WTC11 (cell line): ENCODE results near the gene GLE1. TPM values are rescaled to one million over a fixed set of nuclear protein-coding genes. Genes with fewer than 3 reads are reported as not detected.
A peak's percentile ranks its signal among the peaks of the same experiment; 100 is the strongest.

Experiments
- ATAC-seq: fragments of 200-7000 bp; cut with Tn5 transposase; 2 replicates; pipeline ENCODE4 v1.10.0; 2021; ENCODE audit warnings: mild to moderate bottlenecking, moderate library complexity
- CTCF ChIA-PET: fragments of 300-600 bp; sonication (Branson Sonifier 250); formaldehyde crosslinking; loops from one replicate; lab custom pipeline; 2021; ENCODE audit warnings: antibody characterized with exemption; lab: Charles Lee
- POLR2A ChIA-PET: fragments of 350-600 bp; sonication (Branson Sonifier 250); formaldehyde crosslinking; loops from one replicate; lab custom pipeline; 2021; ENCODE audit warnings: antibody characterized with exemption; lab: Charles Lee
- DNase-seq: peaks from one replicate; pipeline ENCODE4 v3.0.0; 2021; ENCODE audit warnings: low spot score
- H3K27ac Mint-ChIP-seq: 2 replicates; pipeline ENCODE4 v1.8.0; 2021; ENCODE audit warnings: mixed read lengths
- H3K27me3 Mint-ChIP-seq: 2 replicates; pipeline ENCODE4 v1.8.0; 2021; ENCODE audit warnings: low read depth, mild to moderate bottlenecking, moderate library complexity, mixed read lengths
- H3K36me3 Mint-ChIP-seq: 2 replicates; pipeline ENCODE4 v1.8.0; 2021; ENCODE audit warnings: mixed read lengths
- H3K4me1 Mint-ChIP-seq: 2 replicates; pipeline ENCODE4 v1.8.0; 2022; ENCODE audit warnings: mixed read lengths
- H3K4me3 Mint-ChIP-seq: 2 replicates; pipeline ENCODE4 v1.8.0; 2021; ENCODE audit warnings: mild to moderate bottlenecking, moderate library complexity, mixed read lengths
- H3K9me3 Mint-ChIP-seq: 2 replicates; pipeline ENCODE4 v1.8.0; 2021; ENCODE audit warnings: mixed read lengths
- ATF3 ChIP-seq: sonication (generic); formaldehyde crosslinking; conservative IDR thresholded peaks from 2 replicates; pipeline ENCODE4 v1.8.1; 2022; ENCODE audit warnings: mild to moderate bottlenecking, missing genetic modification reagents
- ESRRA ChIP-seq: sonication (generic); formaldehyde crosslinking; IDR thresholded peaks from 2 replicates; pipeline ENCODE4 v1.8.1; 2022; ENCODE audit warnings: mild to moderate bottlenecking, missing genetic modification reagents, borderline replicate concordance
- FOXP1 ChIP-seq: sonication (generic); formaldehyde crosslinking; IDR thresholded peaks from 2 replicates; pipeline ENCODE4 v1.8.0; 2022; ENCODE audit warnings: missing genetic modification reagents, mild to moderate bottlenecking, moderate library complexity, borderline replicate concordance
- MAX ChIP-seq: sonication (generic); formaldehyde crosslinking; IDR thresholded peaks from 2 replicates; pipeline ENCODE4 v1.8.0; 2022; ENCODE audit warnings: mild to moderate bottlenecking, missing genetic modification reagents
- MXD4 ChIP-seq: fragments of 250-450 bp; sonication (Bioruptor Pico); IDR thresholded peaks from 2 replicates; pipeline ENCODE4 v1.8.0; 2021; ENCODE audit warnings: mild to moderate bottlenecking, moderate library complexity, borderline replicate concordance
- OVOL2 ChIP-seq: fragments of 250-450 bp; sonication (Bioruptor Pico); IDR thresholded peaks from 2 replicates; pipeline ENCODE4 v1.9.0; 2021; ENCODE audit warnings: mild to moderate bottlenecking, borderline replicate concordance
- SMAD3 ChIP-seq: sonication (generic); formaldehyde crosslinking; IDR thresholded peaks from 2 replicates; pipeline ENCODE4 v1.8.0; 2022; ENCODE audit warnings: missing genetic modification reagents, mild to moderate bottlenecking, borderline replicate concordance
- SOX15 ChIP-seq: fragments of 250-450 bp; sonication (Bioruptor Pico); IDR thresholded peaks from 2 replicates; pipeline ENCODE4 v1.9.0; 2021; ENCODE audit warnings: mild to moderate bottlenecking
- ZMAT4 ChIP-seq: fragments of 250-450 bp; sonication (Bioruptor Pico); IDR thresholded peaks from 2 replicates; pipeline ENCODE4 v1.9.0; 2021; ENCODE audit warnings: mild to moderate bottlenecking
- ZNF416 ChIP-seq: fragments of 250-450 bp; sonication (Bioruptor Pico); IDR thresholded peaks from 2 replicates; pipeline ENCODE4 v1.9.0; 2021; ENCODE audit warnings: mild to moderate bottlenecking, inconsistent platforms
- ZNF532 ChIP-seq: fragments of 250-450 bp; sonication (Bioruptor Pico); IDR thresholded peaks from 2 replicates; pipeline ENCODE4 v1.9.0; 2021; ENCODE audit warnings: mild to moderate bottlenecking, borderline replicate concordance
- total RNA-seq: library from RNA; stranded (reverse); gene quantifications from 3 replicates; pipeline ENCODE4 v1.2.3, GENCODE V29; 2021

GLE1 gene
- total RNA-seq, 1 experiment from 2014 or later: 19.7 TPM

GRCh38 chr9:128565578-128565977 is 61.1 kb downstream of the GLE1 start:
- ATAC-seq (no peak), DNase-seq (no peak)
- no peak overlapping the region for H3K4me3 Mint-ChIP-seq
- H3K27ac Mint-ChIP-seq: no peak overlapping the region
- no peak for TF ChIP-seq SOX15 (CRISPR knock-in tag)
- TF ChIP-seq, all 79 proteins: peak for 0
- Mint-ChIP-seq H3K27me3 (no peaks in the 10 kb centered on the region), H3K36me3 (peaks cover 40% of the 10 kb centered on the region), H3K4me1 (peaks cover 2% of the 10 kb centered on the region; the same call in 1 of the 2 replicates), H3K9me3 (no peaks in the 10 kb centered on the region)
- ChIA-PET CTCF (no interaction called here), POLR2A (no interaction called here)

- peaks cover 46% of the 10 kb centered on the region for H3K36me3 Mint-ChIP-seq
- DNase-seq (no peak), ATAC-seq (no peak)
- TF ChIP-seq ZMAT4 (CRISPR knock-in tag): no peak
- H3K27ac Mint-ChIP-seq: peak overlapping the region; percentile 44; the same call in 1 of the 2 replicates
- H3K4me1 Mint-ChIP-seq: peaks cover 2% of the 10 kb centered on the region; the same call in 1 of the 2 replicates
- CTCF ChIA-PET: interaction anchor here (1.1 kb wide), 1 partner anchor 130 kb away, joined by 3 read pairs; no protein-coding TSS in a partner anchor
- no peaks in the 10 kb centered on the region for H3K27me3 Mint-ChIP-seq
- POLR2A ChIA-PET: no interaction called here
- H3K4me3 Mint-ChIP-seq: no peak overlapping the region
- H3K9me3 Mint-ChIP-seq: no peaks in the 10 kb centered on the region
These were observed 64.1 kb downstream of the GLE1 start for GRCh38 chr9:128568470-128569078.

- TF ChIP-seq OVOL2 (CRISPR knock-in tag): no peak
- no peak for TF ChIP-seq MXD4 (CRISPR knock-in tag)
- TF ChIP-seq, all 79 proteins: peak for 0
- ATAC-seq: no peak
- no peaks in the 10 kb centered on the region for H3K9me3 Mint-ChIP-seq
- no peak overlapping the region for H3K4me3 Mint-ChIP-seq
- H3K4me1 Mint-ChIP-seq: no peaks in the 10 kb centered on the region
- CTCF ChIA-PET: interaction anchor here (1.5 kb wide), 1 partner anchor 137 kb away, joined by 3 read pairs; no protein-coding TSS in a partner anchor
- POLR2A ChIA-PET: no interaction called here
- no peak for DNase-seq
- peaks cover 69% of the 10 kb centered on the region for H3K36me3 Mint-ChIP-seq
- H3K27ac Mint-ChIP-seq: no peak overlapping the region
- no peaks in the 10 kb centered on the region for H3K27me3 Mint-ChIP-seq
These were observed 71.0 kb downstream of the GLE1 start for GRCh38 chr9:128575469-128575868.

GRCh38 chr9:128575916-128576315 is 71.4 kb downstream of the GLE1 start:
- H3K4me1 Mint-ChIP-seq: no peaks in the 10 kb centered on the region
- ATAC-seq: no peak
- no peak overlapping the region for H3K27ac Mint-ChIP-seq
- peaks cover 73% of the 10 kb centered on the region for H3K36me3 Mint-ChIP-seq
- no peak for TF ChIP-seq ESRRA (CRISPR knock-in tag)
- TF ChIP-seq SMAD3: no peak
- no peak for TF ChIP-seq MAX (CRISPR knock-in tag)
- no peak for TF ChIP-seq ZNF416 (CRISPR knock-in tag)
- no peak for TF ChIP-seq ATF3
- no peak for TF ChIP-seq ZNF532 (CRISPR knock-in tag)
- TF ChIP-seq FOXP1 (CRISPR knock-in tag): no peak
- no peak for DNase-seq
- ChIA-PET CTCF (interaction anchor here (1.5 kb wide), 1 partner anchor 137 kb away, joined by 3 read pairs; no protein-coding TSS in a partner anchor), POLR2A (no interaction called here)
- H3K4me3 Mint-ChIP-seq: no peak overlapping the region
- no peaks in the 10 kb centered on the region for H3K27me3 Mint-ChIP-seq
- no peaks in the 10 kb centered on the region for H3K9me3 Mint-ChIP-seq
